ENCODE data around the gene ASB5.

- no peak for TF ChIP-seq CTCF (IDR thresholded peaks at IDR 0.05; ENCODE audit: poor library complexity, severe bottlenecking)
- TF ChIP-seq TAF1 (IDR thresholded peaks at IDR 0.05; ENCODE audit: low read depth): no peak
- no peak for TF ChIP-seq POLR2AphosphoS5 (IDR thresholded peaks at IDR 0.05)
- TF ChIP-seq RAD21 (conservative IDR thresholded peaks at IDR 0.05): no peak
- TF ChIP-seq EP300 (conservative IDR thresholded peaks at IDR 0.05; ENCODE audit: poor library complexity, severe bottlenecking): no peak
- TF ChIP-seq MXI1 (conservative IDR thresholded peaks at IDR 0.05; ENCODE audit: poor library complexity, severe bottlenecking): no peak
- TF ChIP-seq EZH2 (IDR thresholded peaks at IDR 0.05; ENCODE audit: borderline replicate concordance, insufficient read depth, low read length, poor library complexity, severe bottlenecking): no peak
- no peak for TF ChIP-seq SMC3 (conservative IDR thresholded peaks at IDR 0.05; ENCODE audit: poor library complexity)
- no peak for TF ChIP-seq REST (IDR thresholded peaks at IDR 0.05; ENCODE audit: borderline replicate concordance)
Measured at GRCh38 chr4:176241703-176242102, 27.3 kb downstream of the ASB5 start.
